ENCODE results near the gene KCNH1. TPM values are rescaled to one million over a fixed set of nuclear protein-coding genes. Genes with fewer than 3 reads are reported as not detected.

KCNH1 gene
- total and polyA plus RNA-seq, 2 experiments from 2014 or later: 0.28 TPM; not detected in 1

DNA sequence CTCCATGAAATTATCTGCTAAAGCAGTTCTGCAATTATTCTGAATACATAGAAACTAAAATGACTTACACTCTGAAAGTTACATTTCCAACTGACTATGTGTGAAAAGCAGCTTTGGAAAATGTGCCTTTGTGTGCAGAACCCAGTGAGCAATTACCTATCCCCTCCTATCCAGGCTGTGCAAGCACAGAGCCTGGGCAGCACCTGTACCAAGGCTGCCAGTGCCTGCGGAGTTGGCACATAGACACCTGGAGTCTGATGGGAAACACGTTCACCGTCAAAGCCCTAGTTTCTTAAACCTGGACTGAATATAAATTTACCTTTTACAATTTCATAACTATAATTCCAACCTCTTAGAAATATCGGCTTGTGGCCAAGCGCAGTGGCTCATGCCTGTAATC lies 307.3 kb downstream of the KCNH1 start:
- Histone ChIP-seq H3K27me3 (ENCODE audit: insufficient read depth) (no peaks in the 10 kb centered on the region), H3K27ac (ENCODE audit: low read depth) (no peak overlapping the region), H3K36me3 (ENCODE audit: insufficient read depth) (no peaks in the 10 kb centered on the region), H3K9me2 (ENCODE audit: insufficient read depth) (0 out of 2 replicates have a peak, but pooled peaks cover 3% of the 10 kb centered on the region), H2AFZ (no peak overlapping the region), H3K4me2 (no peak overlapping the region), H4K20me1 (replicated peaks; ENCODE audit: insufficient read depth) (no peaks in the 10 kb centered on the region), H3F3A (replicated peaks; ENCODE audit: low read depth) (no peaks in the 10 kb centered on the region), H3K79me2 (replicated peaks; ENCODE audit: insufficient read depth) (no peaks in the 10 kb centered on the region), H3K4me3 (no peak overlapping the region), H3K4me1 (ENCODE audit: insufficient read depth) (no peaks in the 10 kb centered on the region)
- H3K27ac Mint-ChIP-seq: no peak overlapping the region
- H3K4me3 Mint-ChIP-seq: no peak overlapping the region
- DNase-seq (ENCODE audit: low spot score) (no peak), ATAC-seq (no peak)
- no peaks in the 10 kb centered on the region for H3K4me1 Mint-ChIP-seq
- TF ChIP-seq, protein P1, sequence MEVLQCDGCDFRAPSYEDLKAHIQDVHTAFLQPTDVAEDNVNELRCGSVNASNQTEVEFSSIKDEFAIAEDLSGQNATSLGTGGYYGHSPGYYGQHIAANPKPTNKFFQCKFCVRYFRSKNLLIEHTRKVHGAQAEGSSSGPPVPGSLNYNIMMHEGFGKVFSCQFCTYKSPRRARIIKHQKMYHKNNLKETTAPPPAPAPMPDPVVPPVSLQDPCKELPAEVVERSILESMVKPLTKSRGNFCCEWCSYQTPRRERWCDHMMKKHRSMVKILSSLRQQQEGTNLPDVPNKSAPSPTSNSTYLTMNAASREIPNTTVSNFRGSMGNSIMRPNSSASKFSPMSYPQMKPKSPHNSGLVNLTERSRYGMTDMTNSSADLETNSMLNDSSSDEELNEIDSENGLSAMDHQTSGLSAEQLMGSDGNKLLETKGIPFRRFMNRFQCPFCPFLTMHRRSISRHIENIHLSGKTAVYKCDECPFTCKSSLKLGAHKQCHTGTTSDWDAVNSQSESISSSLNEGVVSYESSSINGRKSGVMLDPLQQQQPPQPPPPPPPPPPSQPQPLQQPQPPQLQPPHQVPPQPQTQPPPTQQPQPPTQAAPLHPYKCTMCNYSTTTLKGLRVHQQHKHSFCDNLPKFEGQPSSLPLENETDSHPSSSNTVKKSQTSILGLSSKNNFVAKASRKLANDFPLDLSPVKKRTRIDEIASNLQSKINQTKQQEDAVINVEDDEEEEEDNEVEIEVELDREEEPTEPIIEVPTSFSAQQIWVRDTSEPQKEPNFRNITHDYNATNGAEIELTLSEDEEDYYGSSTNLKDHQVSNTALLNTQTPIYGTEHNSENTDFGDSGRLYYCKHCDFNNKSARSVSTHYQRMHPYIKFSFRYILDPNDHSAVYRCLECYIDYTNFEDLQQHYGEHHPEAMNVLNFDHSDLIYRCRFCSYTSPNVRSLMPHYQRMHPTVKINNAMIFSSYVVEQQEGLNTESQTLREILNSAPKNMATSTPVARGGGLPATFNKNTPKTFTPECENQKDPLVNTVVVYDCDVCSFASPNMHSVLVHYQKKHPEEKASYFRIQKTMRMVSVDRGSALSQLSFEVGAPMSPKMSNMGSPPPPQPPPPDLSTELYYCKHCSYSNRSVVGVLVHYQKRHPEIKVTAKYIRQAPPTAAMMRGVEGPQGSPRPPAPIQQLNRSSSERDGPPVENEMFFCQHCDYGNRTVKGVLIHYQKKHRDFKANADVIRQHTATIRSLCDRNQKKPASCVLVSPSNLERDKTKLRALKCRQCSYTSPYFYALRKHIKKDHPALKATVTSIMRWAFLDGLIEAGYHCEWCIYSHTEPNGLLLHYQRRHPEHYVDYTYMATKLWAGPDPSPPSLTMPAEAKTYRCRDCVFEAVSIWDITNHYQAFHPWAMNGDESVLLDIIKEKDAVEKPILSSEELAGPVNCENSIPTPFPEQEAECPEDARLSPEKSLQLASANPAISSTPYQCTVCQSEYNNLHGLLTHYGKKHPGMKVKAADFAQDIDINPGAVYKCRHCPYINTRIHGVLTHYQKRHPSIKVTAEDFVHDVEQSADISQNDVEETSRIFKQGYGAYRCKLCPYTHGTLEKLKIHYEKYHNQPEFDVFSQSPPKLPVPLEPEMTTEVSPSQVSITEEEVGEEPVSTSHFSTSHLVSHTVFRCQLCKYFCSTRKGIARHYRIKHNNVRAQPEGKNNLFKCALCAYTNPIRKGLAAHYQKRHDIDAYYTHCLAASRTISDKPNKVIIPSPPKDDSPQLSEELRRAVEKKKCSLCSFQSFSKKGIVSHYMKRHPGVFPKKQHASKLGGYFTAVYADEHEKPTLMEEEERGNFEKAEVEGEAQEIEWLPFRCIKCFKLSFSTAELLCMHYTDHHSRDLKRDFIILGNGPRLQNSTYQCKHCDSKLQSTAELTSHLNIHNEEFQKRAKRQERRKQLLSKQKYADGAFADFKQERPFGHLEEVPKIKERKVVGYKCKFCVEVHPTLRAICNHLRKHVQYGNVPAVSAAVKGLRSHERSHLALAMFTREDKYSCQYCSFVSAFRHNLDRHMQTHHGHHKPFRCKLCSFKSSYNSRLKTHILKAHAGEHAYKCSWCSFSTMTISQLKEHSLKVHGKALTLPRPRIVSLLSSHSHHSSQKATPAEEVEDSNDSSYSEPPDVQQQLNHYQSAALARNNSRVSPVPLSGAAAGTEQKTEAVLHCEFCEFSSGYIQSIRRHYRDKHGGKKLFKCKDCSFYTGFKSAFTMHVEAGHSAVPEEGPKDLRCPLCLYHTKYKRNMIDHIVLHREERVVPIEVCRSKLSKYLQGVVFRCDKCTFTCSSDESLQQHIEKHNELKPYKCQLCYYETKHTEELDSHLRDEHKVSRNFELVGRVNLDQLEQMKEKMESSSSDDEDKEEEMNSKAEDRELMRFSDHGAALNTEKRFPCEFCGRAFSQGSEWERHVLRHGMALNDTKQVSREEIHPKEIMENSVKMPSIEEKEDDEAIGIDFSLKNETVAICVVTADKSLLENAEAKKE (CRISPR knock-in tag; IDR thresholded peaks at IDR 0.05): no peak
- TF ChIP-seq EZH2 (IDR thresholded peaks at IDR 0.05; ENCODE audit: low read depth, unreplicated experiment): no peak
- TF ChIP-seq, protein P2, sequence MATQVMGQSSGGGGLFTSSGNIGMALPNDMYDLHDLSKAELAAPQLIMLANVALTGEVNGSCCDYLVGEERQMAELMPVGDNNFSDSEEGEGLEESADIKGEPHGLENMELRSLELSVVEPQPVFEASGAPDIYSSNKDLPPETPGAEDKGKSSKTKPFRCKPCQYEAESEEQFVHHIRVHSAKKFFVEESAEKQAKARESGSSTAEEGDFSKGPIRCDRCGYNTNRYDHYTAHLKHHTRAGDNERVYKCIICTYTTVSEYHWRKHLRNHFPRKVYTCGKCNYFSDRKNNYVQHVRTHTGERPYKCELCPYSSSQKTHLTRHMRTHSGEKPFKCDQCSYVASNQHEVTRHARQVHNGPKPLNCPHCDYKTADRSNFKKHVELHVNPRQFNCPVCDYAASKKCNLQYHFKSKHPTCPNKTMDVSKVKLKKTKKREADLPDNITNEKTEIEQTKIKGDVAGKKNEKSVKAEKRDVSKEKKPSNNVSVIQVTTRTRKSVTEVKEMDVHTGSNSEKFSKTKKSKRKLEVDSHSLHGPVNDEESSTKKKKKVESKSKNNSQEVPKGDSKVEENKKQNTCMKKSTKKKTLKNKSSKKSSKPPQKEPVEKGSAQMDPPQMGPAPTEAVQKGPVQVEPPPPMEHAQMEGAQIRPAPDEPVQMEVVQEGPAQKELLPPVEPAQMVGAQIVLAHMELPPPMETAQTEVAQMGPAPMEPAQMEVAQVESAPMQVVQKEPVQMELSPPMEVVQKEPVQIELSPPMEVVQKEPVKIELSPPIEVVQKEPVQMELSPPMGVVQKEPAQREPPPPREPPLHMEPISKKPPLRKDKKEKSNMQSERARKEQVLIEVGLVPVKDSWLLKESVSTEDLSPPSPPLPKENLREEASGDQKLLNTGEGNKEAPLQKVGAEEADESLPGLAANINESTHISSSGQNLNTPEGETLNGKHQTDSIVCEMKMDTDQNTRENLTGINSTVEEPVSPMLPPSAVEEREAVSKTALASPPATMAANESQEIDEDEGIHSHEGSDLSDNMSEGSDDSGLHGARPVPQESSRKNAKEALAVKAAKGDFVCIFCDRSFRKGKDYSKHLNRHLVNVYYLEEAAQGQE (IDR thresholded peaks at IDR 0.05; ENCODE audit: unreplicated experiment): no peak
- H3K36me3 Mint-ChIP-seq (ENCODE audit: low read depth): no peaks in the 10 kb centered on the region
- no peaks in the 10 kb centered on the region for H3K9me3 Mint-ChIP-seq
- no peaks in the 10 kb centered on the region for H3K27me3 Mint-ChIP-seq (ENCODE audit: insufficient read depth, low read depth, poor library complexity)

Data from GM23338 (cell line).